GM23338 (cell line): ENCODE measurements around the gene NTN1. TPM values are rescaled to one million over a fixed set of nuclear protein-coding genes. Genes with fewer than 3 reads are reported as not detected.

ENCODE experiments used
- CTCF ChIP-seq, 2 experiments: fragments of 200-600 bp in 1 of 2; sonication (generic) in 1 of 2; conservative IDR thresholded peaks; 2 replicates each; pipeline versions ENCODE4 v1.5.1 to v1.6.1; 2016 to 2017; ENCODE audit warnings: antibody characterized with exemption in 2 of 2, low read depth in 2 of 2, mild to moderate bottlenecking in 2 of 2, moderate library complexity in 1 of 2
- ETS1 ChIP-seq: IDR thresholded peaks from 2 replicates; pipeline ENCODE4 v1.6.1; 2016; ENCODE audit warnings: antibody characterized with exemption
- EZH2 ChIP-seq: fragments of 200-600 bp; sonication (generic); IDR thresholded peaks from one replicate; pipeline ENCODE4 v1.8.0; 2017; ENCODE audit warnings: antibody characterized with exemption, mild to moderate bottlenecking, low read depth; ENCODE audit not compliant: unreplicated experiment
- EZH2phosphoT487 ChIP-seq: fragments of 200-600 bp; sonication (generic); IDR thresholded peaks from one replicate; pipeline ENCODE4 v1.8.1; 2018; ENCODE audit warnings: antibody characterized with exemption; ENCODE audit not compliant: unreplicated experiment
- ZNF331 ChIP-seq: fragments of 250-450 bp; sonication (Bioruptor Pico); IDR thresholded peaks from 2 replicates; pipeline ENCODE4 v1.5.0; 2020; ENCODE audit warnings: low read depth, mild to moderate bottlenecking, moderate library complexity
- ZNF462 ChIP-seq: fragments of 250-450 bp; sonication (Bioruptor Pico); IDR thresholded peaks from 2 replicates; pipeline ENCODE4 v1.5.0; 2020; ENCODE audit warnings: mild to moderate bottlenecking, moderate library complexity
- polyA plus RNA-seq: library from polyadenylated mRNA; unstranded; fragments of >200 nt; fragmentation: Nextera tagmentation; extraction: Ambion mirVana; gene quantifications from 2 replicates; pipeline ENCODE4 v1.2.1, GENCODE V29; 2016
- total RNA-seq: library from RNA; depleted of rRNA; stranded (reverse); fragments of >200 nt; shearing (Covaris generic); gene quantifications from 2 replicates; pipeline ENCODE4 v1.2.3, GENCODE V29; 2014

The NTN1 gene
- total and polyA plus RNA-seq, 2 experiments from 2014 or later = 0.57 to 2.6 TPM

GRCh38 chr17:9028988-9029570, 7.8 kb downstream of the NTN1 start (continued):
- TF ChIP-seq ZNF462 (CRISPR knock-in tag) (no peak), EZH2phosphoT487 (no peak), ZNF331 (CRISPR knock-in tag) (no peak), EZH2 (no peak), CTCF (conservative IDR thresholded peaks at IDR 0.05; ENCODE audit: low read depth in 2 of 2) (no peak), ETS1 (no peak)
